HG02970 (cell line): ENCODE data around the gene TULP4.
"Not testable (repeated sequence)": the region's sequence is repeated elsewhere in the genome, so short reads cannot be mapped to it uniquely, and the experiment has no call there.

Experiments
- ATAC-seq: cut with Tn5 transposase; IDR thresholded peaks from one replicate; pipeline ENCODE4 v1.9.1; 2021; ENCODE audit warnings: mild to moderate bottlenecking, moderate library complexity, moderate number of reproducible peaks; ENCODE audit not compliant: unreplicated experiment, low FRiP score

The TULP4 gene

GRCh38 chr6:158387036-158387435 lies 74.8 kb downstream of the TULP4 start:
- no peak for ATAC-seq

DNA sequence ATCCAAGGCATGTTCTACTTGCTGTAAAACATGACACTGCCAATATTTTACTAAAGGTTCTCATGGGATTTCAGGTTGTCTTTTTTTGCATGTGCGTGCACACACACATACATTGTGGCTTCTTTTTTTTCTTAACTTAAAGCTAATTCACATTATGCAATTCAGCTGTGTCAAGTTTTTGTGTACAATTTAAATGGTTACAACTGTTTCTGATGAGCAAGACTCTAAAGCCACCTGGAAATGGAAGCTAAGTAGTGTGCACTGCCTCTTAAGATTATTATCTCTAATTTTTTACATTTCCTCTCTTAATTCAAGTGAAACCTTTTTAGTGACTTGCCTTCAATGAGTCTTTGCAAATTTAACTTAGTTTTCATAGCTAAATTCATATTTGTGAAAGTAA lies 75.3 kb downstream of the TULP4 start:
- ATAC-seq, result no peak

DNA sequence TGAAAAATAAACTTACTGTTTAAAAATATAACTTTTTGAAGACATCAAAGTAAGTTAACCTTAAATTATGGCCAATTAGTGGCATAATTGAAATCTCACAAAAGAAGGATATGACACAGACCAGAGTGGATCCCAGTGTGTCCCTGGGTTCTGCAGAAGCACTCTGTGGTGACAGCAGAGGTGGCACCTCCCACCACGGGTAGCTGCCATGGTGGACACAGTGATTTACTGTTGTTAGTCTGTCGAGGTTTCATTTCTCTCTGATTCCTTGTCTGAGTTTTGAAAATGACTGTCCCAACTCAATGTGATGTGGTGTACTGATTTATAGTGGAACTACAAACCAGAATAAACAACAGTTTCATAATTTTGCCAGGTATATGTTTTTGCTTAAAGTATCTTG lies 76.5 kb downstream of the TULP4 start:
- ATAC-seq, result no peak

DNA sequence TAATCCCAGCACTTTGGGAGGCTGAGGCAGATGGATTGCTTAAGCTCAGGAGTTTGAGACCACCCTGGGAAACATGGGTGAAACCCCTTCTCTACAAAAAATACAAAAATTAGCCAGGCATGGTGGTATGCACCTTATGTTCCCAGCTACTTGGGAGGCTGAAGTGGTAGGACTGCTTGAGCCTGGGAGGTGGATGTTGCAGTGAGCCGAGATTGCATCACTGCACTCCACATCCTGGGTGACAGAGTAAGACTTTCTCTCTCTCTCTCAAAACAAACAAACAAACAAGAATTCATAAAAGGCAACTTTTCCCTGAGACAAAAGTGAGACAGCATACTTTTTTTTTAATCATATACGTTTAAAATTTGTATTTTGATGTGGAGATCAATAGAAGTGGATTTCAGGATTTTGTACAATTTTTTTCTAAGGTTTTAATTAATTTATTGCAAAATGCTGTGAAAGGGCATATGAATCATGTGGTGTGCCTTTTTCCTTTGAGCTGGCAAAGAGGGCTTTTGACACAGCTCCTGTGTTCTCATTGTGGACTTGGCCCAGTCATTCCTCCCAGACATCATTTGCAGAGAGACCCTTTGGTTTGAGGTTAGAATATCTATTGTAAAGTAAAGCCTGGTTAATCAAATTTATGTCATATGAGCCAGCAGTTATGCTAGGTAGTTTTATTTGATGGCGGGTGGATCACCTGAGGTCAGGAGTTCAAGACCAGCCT lies 77.1 kb downstream of the TULP4 start:
- no peak for ATAC-seq

DNA sequence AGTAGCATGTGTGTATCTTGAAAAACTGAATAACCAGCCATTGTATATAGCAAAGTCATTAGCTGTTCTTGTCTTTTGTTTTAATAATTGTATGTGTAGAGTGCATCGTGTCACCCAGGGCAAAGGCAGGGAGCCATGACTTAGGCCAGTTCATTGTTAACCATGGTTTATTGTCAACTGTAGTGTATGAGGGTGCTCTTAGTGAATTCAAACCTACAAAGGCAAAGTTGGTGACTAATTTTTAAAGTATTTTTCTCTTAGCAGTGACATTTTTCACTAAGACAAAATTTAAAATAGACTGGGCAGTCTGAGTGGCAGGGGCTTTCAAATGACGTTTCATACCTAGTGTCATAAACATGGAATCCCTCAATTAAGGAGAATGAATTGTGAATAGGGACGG lies 79.0 kb downstream of the TULP4 start:
- ATAC-seq, result no peak

GRCh38 chr6:158391977-158392376 lies 79.7 kb downstream of the TULP4 start:
- not testable (repeated sequence) for ATAC-seq

- ATAC-seq, result no peak
Measured at GRCh38 chr6:158396136-158396535, 83.9 kb downstream of the TULP4 start.

DNA sequence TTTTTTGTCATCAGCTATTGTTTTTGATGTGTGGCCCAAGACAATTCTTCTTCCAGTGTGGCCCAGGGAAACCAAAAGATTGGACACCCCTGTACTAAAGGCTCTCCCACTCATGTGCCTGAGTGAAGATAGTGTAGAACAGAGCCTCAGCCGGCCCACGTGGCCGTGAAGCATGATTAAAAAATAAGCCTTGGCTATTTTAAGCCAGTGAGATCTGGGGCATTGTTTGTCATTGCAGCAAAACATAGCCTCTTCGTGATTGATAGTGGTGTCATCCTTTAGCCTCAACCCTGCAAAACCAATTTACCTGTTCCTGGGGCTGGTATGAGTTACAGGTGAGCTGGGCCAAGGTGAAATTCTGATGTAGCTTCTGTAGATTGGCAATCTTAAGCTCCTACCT lies 85.3 kb downstream of the TULP4 start:
- no peak for ATAC-seq

DNA sequence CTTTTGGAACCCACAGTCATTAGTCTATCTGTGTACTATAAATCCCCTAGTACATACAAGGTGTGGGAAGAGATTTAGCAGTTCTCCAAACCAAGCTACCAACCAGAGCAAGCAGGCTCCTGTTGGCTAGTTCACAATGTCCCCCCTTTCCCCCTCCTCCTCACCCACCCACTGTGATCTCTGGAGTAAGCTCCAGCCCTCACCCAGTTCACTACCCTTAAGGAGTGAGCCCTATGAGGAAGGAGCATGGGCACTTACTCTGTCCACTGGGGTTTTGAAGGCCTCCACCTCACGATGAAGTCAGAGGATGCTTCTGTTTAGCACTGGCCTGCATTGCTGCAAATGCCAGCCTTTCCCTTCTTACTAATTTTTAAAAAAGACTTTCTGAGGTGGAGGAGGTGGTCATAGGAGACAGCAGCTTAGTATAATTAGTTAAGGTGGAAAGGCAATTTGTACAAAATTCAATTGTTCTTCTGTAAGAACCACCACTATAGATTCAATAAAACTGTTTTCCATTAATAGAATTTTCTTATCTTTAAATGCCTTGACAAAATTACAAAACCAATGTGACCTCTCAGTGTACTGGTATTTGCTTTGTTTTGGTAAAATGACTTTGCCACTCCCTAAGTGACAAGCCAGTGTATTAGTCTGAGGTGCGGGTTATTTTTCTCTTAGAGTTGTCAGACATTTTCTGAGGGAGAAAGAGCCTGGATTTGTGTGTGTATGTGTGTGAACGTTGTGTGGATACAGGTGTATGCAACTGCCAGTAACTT lies 86.2 kb downstream of the TULP4 start:
- no peak for ATAC-seq

DNA sequence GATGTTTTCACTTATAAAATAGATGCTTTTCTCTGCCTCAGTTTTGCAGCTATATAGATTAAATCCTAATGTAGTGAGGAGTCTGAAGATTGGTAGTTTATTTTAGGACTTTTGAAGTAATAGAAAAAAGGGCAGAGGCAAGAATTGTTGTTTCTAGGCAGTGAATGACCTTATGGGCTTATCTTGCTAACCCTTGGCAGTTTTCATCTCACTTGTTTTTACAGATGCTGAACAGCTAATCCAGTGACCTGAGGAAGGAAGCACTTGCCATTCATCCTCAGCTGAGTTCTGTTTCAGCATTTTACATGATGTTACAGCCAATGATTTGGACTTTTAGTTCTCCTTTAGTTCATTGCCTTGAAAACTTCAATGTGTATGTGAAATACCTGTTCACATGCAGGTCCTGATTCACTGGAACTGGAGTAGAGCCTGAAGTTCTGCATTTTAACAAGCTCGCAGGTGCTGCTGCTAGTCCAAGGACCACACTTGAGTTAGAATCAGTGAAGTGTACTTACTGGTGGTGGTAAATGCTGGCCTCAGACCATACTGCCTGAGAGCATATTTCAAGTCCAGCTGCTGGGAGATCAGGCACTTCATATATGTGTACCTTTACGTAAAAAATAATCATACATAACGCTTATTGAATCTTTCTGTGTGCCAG lies 86.9 kb downstream of the TULP4 start:
- no peak for ATAC-seq

DNA sequence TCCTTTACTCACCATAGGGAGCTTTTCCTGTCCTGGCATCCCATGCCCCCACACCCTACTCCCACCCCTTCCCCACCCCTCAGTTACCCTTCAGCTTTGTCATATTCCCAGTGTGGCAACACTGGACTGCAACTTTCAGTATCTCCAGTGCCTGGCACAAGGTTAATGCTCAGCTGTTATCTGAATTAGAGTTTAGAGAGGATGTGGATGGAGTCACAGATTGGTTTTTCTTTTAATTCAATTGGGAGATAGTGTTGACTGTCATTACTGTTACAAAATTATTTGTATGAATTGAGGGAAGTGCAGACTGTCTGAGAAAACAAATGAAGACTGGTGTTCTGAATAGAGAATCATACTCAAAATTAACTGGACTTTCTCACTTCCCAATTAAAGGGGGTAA lies 89.9 kb downstream of the TULP4 start:
- no peak for ATAC-seq

DNA sequence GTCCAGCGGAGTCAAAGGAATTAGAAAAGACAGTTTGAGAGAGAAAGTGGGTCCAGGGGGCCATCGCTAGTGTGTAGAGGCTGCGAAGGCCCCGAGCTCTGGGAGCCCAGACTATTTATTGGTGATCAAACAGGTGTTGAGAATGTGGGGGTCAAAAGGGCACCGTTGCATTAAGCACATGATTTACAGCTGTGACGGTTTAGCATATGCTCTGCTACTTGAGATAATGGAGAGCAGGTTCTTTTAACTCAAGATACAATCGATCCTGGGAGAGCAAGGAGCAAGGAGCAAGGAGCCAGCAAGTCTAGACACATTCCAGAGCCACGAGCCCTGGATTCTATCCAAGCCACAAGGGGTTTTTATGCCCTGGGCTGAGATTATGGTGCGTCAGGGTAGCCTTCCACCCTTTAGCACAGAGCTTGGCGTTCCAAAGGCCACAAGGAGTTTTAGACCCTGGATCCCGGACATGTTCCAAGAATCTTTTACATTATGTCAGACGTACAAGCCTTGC lies 93.1 kb downstream of the TULP4 start:
- ATAC-seq, result not testable (repeated sequence)

- no peak for ATAC-seq
Measured at GRCh38 chr6:158405933-158406332, 93.7 kb downstream of the TULP4 start.

DNA sequence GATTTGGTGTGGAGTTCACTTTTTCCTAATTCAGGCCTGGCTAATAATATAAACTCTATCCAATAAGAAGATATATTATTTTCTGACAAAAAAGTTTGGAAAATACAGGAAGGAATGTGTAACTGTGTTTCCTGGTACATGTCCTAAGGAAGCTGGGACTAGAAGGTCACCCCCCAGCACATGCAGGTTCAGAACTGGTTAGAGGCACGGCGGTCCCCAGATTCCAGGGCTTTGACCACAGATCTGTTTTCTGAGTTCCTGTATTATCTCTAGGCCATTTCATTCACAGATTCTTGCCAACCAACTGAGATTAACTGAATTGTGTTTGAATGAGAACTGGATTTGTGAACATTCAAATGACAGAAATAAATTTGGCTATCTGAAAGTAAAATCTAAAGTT lies 94.5 kb downstream of the TULP4 start:
- no peak for ATAC-seq

GRCh38 chr6:158408013-158408412 lies 95.7 kb downstream of the TULP4 start:
- no peak for ATAC-seq

- ATAC-seq, result no peak
Measured at GRCh38 chr6:158408552-158409130, 96.4 kb downstream of the TULP4 start.

DNA sequence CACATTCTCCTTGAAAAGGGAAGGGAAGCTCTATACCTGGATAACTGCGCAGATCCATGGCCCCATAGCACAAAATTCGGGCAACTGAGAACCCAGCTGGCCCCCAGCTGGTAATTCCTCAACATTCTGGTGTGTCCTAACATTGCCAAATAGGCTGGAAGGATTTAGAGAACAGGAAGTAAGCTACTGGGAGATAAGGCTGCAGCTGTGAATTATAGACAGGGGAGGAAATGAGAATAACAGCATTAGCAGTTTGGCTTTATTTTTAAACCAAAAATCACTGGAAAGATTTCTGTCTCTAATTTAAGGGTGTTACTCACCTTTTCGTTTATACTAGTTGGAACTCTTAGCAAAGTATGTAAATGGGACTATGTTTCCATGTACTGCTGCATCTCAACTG lies 97.2 kb downstream of the TULP4 start:
- no peak for ATAC-seq

- no peak for ATAC-seq
Measured at GRCh38 chr6:158410784-158411183, 98.5 kb downstream of the TULP4 start.

- ATAC-seq, result no peak
Measured at GRCh38 chr6:158411998-158412397, 99.7 kb downstream of the TULP4 start.

DNA sequence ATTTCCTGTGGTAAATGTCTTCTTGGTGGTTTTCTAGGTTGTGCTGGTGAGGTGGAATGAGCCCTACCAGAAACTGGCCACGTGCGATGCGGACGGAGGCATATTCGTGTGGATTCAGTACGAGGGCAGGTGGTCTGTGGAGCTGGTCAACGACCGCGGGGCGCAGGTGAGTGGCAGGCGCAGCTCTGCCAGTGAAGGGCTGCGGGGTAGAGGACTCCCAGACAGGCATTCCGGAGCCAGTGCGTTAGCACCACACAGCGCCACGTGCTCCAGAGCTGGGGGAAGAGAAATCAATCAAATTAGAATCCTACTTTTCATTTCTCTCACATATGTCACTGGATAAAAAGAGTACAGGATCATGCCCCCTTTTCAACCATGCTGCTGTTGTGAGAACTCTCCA lies 100.8 kb downstream of the TULP4 start:
- no peak for ATAC-seq
